SK-N-SH treated with all-trans-retinoic acid at 6 μM for 48 hours (cell line): ENCODE results near the gene UNCX.
"Not testable (repeated sequence)": the region's sequence is repeated elsewhere in the genome, so short reads cannot be mapped to it uniquely, and the experiment has no call there.

Experiments used
- ATAC-seq: fragments of 200-7000 bp; cut with Tn5 transposase; 3 replicates; pipeline ENCODE4 v1.9.1; 2020; ENCODE audit warnings: mild to moderate bottlenecking, moderate library complexity
- ARNTL ChIP-seq: fragments of 450-650 bp; formaldehyde crosslinking; IDR thresholded peaks from 2 replicates; pipeline ENCODE4 v1.5.0; 2020; ENCODE audit warnings: low read depth, mild to moderate bottlenecking, moderate library complexity, borderline replicate concordance
- BACH2 ChIP-seq: fragments of 250-450 bp; sonication (Bioruptor Pico); IDR thresholded peaks from 2 replicates; pipeline ENCODE4 v1.9.0; 2021; ENCODE audit warnings: mild to moderate bottlenecking, borderline replicate concordance
- CSDC2 ChIP-seq: fragments of 250-450 bp; sonication (Bioruptor Pico); IDR thresholded peaks from 2 replicates; pipeline ENCODE4 v1.5.0; 2020; ENCODE audit warnings: mild to moderate bottlenecking, moderate library complexity
- CSRNP3 ChIP-seq: fragments of 250-450 bp; sonication (Bioruptor Pico); IDR thresholded peaks from 2 replicates; pipeline ENCODE4 v1.5.1; 2021; ENCODE audit warnings: mild to moderate bottlenecking, moderate library complexity
- ESRRG ChIP-seq: fragments of 250-450 bp; sonication (Bioruptor Pico); IDR thresholded peaks from 2 replicates; pipeline ENCODE4 v1.6.1; 2021; ENCODE audit warnings: mild to moderate bottlenecking
- GLIS3 ChIP-seq: fragments of 250-450 bp; sonication (Bioruptor Pico); IDR thresholded peaks from 2 replicates; pipeline ENCODE4 v1.5.0; 2020; ENCODE audit warnings: mild to moderate bottlenecking, moderate library complexity
- ISL1 ChIP-seq: fragments of 250-450 bp; sonication (Bioruptor Pico); IDR thresholded peaks from 2 replicates; pipeline ENCODE4 v2.1.2; 2022; ENCODE audit warnings: mild to moderate bottlenecking, moderate library complexity
- OSR1 ChIP-seq: fragments of 250-450 bp; sonication (Bioruptor Pico); IDR thresholded peaks from 2 replicates; pipeline ENCODE4 v1.8.0; 2022; ENCODE audit warnings: moderate library complexity, mild to moderate bottlenecking, inconsistent platforms
- PPARA ChIP-seq: fragments of 250-450 bp; sonication (Bioruptor Pico); IDR thresholded peaks from 2 replicates; pipeline ENCODE4 v1.5.0; 2020; ENCODE audit warnings: mild to moderate bottlenecking, borderline replicate concordance
- RARB ChIP-seq: fragments of 250-450 bp; sonication (Bioruptor Pico); IDR thresholded peaks from 2 replicates; pipeline ENCODE4 v1.8.0; 2021; ENCODE audit warnings: mild to moderate bottlenecking, moderate library complexity
- SNAI2 ChIP-seq: fragments of 250-450 bp; sonication (Bioruptor Pico); IDR thresholded peaks from 2 replicates; pipeline ENCODE4 v1.5.0; 2020; ENCODE audit warnings: mild to moderate bottlenecking, moderate library complexity
- TCF4 ChIP-seq: fragments of 250-450 bp; sonication (Bioruptor Pico); IDR thresholded peaks from 2 replicates; pipeline ENCODE4 v1.8.0; 2021; ENCODE audit warnings: mild to moderate bottlenecking, moderate library complexity, borderline replicate concordance
- TOX ChIP-seq: fragments of 250-450 bp; sonication (Bioruptor Pico); IDR thresholded peaks from 2 replicates; pipeline ENCODE4 v1.8.0; 2021; ENCODE audit warnings: mild to moderate bottlenecking, moderate library complexity, borderline replicate concordance
- ZC3H10 ChIP-seq: fragments of 250-450 bp; sonication (Bioruptor Pico); IDR thresholded peaks from 2 replicates; pipeline ENCODE4 v1.5.1; 2021; ENCODE audit warnings: mild to moderate bottlenecking, moderate library complexity
- ZFP3 ChIP-seq: fragments of 250-450 bp; sonication (Bioruptor Pico); IDR thresholded peaks from 2 replicates; pipeline ENCODE4 v1.5.0; 2020; ENCODE audit warnings: mild to moderate bottlenecking, moderate library complexity
- ZFP30 ChIP-seq: fragments of 450-650 bp; formaldehyde crosslinking; IDR thresholded peaks from 2 replicates; pipeline ENCODE4 v1.5.0; 2022; ENCODE audit warnings: mild to moderate bottlenecking, moderate library complexity
- ZNF565 ChIP-seq: fragments of 450-650 bp; formaldehyde crosslinking; conservative IDR thresholded peaks from 2 replicates; pipeline ENCODE4 v1.5.0; 2020; ENCODE audit warnings: low read depth, mild to moderate bottlenecking, moderate library complexity
- ZNF70 ChIP-seq: fragments of 450-650 bp; formaldehyde crosslinking; IDR thresholded peaks from 2 replicates; pipeline ENCODE4 v1.5.0; 2020; ENCODE audit warnings: mild to moderate bottlenecking, moderate library complexity
- ZNF8 ChIP-seq: fragments of 450-650 bp; formaldehyde crosslinking; IDR thresholded peaks from 2 replicates; pipeline ENCODE4 v1.5.0; 2020; ENCODE audit warnings: mild to moderate bottlenecking, moderate library complexity
- TF ChIP-seq, protein P1 (sequence below): fragments of 250-450 bp; sonication (Bioruptor Pico); IDR thresholded peaks from 2 replicates; pipeline ENCODE4 v1.5.0; 2020; ENCODE audit warnings: mild to moderate bottlenecking, moderate library complexity
- TF ChIP-seq, protein P2 (sequence below): fragments of 250-450 bp; sonication (Bioruptor Pico); IDR thresholded peaks from 2 replicates; pipeline ENCODE4 v1.8.0; 2021; ENCODE audit warnings: low read depth, mild to moderate bottlenecking, moderate library complexity, borderline replicate concordance
- TF ChIP-seq, protein P3 (sequence below): fragments of 250-450 bp; sonication (Bioruptor Pico); IDR thresholded peaks from 2 replicates; pipeline ENCODE4 v1.5.1; 2020; ENCODE audit warnings: low read depth, mild to moderate bottlenecking, moderate library complexity
- TF ChIP-seq, protein P4 (sequence below): fragments of 250-450 bp; sonication (Bioruptor Pico); IDR thresholded peaks from 2 replicates; pipeline ENCODE4 v1.8.0; 2020; ENCODE audit warnings: mild to moderate bottlenecking, moderate library complexity, borderline replicate concordance

UNCX gene

GRCh38 chr7:1210979-1211608, 21.6 kb upstream of the UNCX start:
- TF ChIP-seq, protein P1, sequence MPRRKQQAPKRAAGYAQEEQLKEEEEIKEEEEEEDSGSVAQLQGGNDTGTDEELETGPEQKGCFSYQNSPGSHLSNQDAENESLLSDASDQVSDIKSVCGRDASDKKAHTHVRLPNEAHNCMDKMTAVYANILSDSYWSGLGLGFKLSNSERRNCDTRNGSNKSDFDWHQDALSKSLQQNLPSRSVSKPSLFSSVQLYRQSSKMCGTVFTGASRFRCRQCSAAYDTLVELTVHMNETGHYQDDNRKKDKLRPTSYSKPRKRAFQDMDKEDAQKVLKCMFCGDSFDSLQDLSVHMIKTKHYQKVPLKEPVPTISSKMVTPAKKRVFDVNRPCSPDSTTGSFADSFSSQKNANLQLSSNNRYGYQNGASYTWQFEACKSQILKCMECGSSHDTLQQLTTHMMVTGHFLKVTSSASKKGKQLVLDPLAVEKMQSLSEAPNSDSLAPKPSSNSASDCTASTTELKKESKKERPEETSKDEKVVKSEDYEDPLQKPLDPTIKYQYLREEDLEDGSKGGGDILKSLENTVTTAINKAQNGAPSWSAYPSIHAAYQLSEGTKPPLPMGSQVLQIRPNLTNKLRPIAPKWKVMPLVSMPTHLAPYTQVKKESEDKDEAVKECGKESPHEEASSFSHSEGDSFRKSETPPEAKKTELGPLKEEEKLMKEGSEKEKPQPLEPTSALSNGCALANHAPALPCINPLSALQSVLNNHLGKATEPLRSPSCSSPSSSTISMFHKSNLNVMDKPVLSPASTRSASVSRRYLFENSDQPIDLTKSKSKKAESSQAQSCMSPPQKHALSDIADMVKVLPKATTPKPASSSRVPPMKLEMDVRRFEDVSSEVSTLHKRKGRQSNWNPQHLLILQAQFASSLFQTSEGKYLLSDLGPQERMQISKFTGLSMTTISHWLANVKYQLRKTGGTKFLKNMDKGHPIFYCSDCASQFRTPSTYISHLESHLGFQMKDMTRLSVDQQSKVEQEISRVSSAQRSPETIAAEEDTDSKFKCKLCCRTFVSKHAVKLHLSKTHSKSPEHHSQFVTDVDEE (CRISPR knock-in tag): no peak
- TF ChIP-seq RARB (CRISPR knock-in tag): no peak
- peak; percentile 22; the same call in 1 of the 2 replicates for TF ChIP-seq TCF4 (CRISPR knock-in tag)
- peak; percentile 73 for ATAC-seq

- TF ChIP-seq PPARA (CRISPR knock-in tag) (no peak), SNAI2 (CRISPR knock-in tag) (no peak), GLIS3 (CRISPR knock-in tag) (no peak), TOX (no peak), ZNF70 (no peak), TCF4 (CRISPR knock-in tag) (no peak), ISL1 (CRISPR knock-in tag) (no peak), ZC3H10 (CRISPR knock-in tag) (no peak), ESRRG (CRISPR knock-in tag) (no peak), ZFP3 (CRISPR knock-in tag) (no peak), ARNTL (no peak), OSR1 (CRISPR knock-in tag) (no peak), RARB (CRISPR knock-in tag) (no peak), BACH2 (CRISPR knock-in tag) (no peak)
- TF ChIP-seq, protein P2, sequence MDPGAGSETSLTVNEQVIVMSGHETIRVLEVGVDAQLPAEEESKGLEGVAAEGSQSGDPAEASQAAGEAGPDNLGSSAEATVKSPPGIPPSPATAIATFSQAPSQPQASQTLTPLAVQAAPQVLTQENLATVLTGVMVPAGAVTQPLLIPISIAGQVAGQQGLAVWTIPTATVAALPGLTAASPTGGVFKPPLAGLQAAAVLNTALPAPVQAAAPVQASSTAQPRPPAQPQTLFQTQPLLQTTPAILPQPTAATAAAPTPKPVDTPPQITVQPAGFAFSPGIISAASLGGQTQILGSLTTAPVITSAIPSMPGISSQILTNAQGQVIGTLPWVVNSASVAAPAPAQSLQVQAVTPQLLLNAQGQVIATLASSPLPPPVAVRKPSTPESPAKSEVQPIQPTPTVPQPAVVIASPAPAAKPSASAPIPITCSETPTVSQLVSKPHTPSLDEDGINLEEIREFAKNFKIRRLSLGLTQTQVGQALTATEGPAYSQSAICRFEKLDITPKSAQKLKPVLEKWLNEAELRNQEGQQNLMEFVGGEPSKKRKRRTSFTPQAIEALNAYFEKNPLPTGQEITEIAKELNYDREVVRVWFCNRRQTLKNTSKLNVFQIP (CRISPR knock-in tag): no peak
- TF ChIP-seq, protein P3, sequence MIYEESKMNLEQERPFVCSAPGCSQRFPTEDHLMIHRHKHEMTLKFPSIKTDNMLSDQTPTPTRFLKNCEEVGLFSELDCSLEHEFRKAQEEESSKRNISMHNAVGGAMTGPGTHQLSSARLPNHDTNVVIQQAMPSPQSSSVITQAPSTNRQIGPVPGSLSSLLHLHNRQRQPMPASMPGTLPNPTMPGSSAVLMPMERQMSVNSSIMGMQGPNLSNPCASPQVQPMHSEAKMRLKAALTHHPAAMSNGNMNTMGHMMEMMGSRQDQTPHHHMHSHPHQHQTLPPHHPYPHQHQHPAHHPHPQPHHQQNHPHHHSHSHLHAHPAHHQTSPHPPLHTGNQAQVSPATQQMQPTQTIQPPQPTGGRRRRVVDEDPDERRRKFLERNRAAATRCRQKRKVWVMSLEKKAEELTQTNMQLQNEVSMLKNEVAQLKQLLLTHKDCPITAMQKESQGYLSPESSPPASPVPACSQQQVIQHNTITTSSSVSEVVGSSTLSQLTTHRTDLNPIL (CRISPR knock-in tag): no peak
- TF ChIP-seq, all 23 proteins: peak for 0
- ATAC-seq: peak; percentile 28
Measured at GRCh38 chr7:1211611-1212010, 21.1 kb upstream of the UNCX start.

- not testable (repeated sequence) for ATAC-seq
Measured at GRCh38 chr7:1212025-1212424, 20.6 kb upstream of the UNCX start.

DNA sequence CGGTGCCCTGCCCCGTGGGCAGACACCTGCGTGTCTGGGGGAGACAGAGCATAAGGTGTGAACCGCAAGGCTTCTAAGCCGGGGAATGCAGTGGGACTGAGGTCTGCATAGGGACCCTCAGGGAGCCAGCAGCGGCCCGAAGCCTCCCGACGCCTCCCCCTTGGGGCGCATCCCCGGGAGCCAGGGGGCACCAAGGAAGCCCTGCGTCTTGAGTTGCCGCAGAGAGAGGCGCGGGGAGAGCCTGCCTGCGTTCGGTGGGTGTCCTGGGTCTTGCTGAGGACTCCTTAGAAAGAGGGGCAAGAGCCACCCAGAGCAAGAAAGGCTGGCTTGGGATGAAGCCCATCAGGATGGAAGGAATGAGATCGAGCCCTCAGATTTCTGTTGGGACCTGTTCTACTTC, 18.2 kb upstream of the UNCX start:
- ATAC-seq: no peak
- TF ChIP-seq GLIS3 (CRISPR knock-in tag) (no peak), BACH2 (CRISPR knock-in tag) (no peak), ZFP30 (CRISPR knock-in tag) (no peak), RARB (CRISPR knock-in tag) (no peak), CSDC2 (CRISPR knock-in tag) (no peak), ZNF565 (CRISPR knock-in tag) (no peak), PPARA (CRISPR knock-in tag) (no peak), SNAI2 (CRISPR knock-in tag) (no peak), ZNF8 (CRISPR knock-in tag) (no peak), ARNTL (no peak), ESRRG (CRISPR knock-in tag) (no peak), ZC3H10 (CRISPR knock-in tag) (no peak), ISL1 (CRISPR knock-in tag) (no peak), TCF4 (CRISPR knock-in tag) (no peak), TOX (no peak), CSRNP3 (CRISPR knock-in tag) (no peak)
- TF ChIP-seq, protein P3 (CRISPR knock-in tag): no peak
- TF ChIP-seq, protein P4, sequence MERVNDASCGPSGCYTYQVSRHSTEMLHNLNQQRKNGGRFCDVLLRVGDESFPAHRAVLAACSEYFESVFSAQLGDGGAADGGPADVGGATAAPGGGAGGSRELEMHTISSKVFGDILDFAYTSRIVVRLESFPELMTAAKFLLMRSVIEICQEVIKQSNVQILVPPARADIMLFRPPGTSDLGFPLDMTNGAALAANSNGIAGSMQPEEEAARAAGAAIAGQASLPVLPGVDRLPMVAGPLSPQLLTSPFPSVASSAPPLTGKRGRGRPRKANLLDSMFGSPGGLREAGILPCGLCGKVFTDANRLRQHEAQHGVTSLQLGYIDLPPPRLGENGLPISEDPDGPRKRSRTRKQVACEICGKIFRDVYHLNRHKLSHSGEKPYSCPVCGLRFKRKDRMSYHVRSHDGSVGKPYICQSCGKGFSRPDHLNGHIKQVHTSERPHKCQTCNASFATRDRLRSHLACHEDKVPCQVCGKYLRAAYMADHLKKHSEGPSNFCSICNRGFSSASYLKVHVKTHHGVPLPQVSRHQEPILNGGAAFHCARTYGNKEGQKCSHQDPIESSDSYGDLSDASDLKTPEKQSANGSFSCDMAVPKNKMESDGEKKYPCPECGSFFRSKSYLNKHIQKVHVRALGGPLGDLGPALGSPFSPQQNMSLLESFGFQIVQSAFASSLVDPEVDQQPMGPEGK (CRISPR knock-in tag): no peak
- TF ChIP-seq, protein P2 (CRISPR knock-in tag): no peak
